Keratinocyte (primary cell): Measurements from ENCODE around the gene NUDC.

Experiments used
- EZH2 ChIP-seq: IDR thresholded peaks from one replicate; pipeline ENCODE4 v1.6.1; 2012; ENCODE audit warnings: inconsistent platforms, mild to moderate bottlenecking, low read length, moderate library complexity
- TF ChIP-seq, protein P1 (sequence below), 3 experiments: IDR thresholded peaks in 1 of 3; conservative IDR thresholded peaks in 1 of 3; optimal IDR thresholded peaks in 1 of 3; 2 replicates in 2 of 3; 3 replicates in 1 of 3; pipeline versions ENCODE3 to v1.5.1; 2011; ENCODE audit warnings: low read length in 3 of 3, mild to moderate bottlenecking in 3 of 3, moderate library complexity in 2 of 3, control low read depth in 1 of 3, inconsistent platforms in 1 of 3; ENCODE audit not compliant: insufficient read depth in 2 of 3; ENCODE audit errors: extremely low read depth in 1 of 3

DNA sequence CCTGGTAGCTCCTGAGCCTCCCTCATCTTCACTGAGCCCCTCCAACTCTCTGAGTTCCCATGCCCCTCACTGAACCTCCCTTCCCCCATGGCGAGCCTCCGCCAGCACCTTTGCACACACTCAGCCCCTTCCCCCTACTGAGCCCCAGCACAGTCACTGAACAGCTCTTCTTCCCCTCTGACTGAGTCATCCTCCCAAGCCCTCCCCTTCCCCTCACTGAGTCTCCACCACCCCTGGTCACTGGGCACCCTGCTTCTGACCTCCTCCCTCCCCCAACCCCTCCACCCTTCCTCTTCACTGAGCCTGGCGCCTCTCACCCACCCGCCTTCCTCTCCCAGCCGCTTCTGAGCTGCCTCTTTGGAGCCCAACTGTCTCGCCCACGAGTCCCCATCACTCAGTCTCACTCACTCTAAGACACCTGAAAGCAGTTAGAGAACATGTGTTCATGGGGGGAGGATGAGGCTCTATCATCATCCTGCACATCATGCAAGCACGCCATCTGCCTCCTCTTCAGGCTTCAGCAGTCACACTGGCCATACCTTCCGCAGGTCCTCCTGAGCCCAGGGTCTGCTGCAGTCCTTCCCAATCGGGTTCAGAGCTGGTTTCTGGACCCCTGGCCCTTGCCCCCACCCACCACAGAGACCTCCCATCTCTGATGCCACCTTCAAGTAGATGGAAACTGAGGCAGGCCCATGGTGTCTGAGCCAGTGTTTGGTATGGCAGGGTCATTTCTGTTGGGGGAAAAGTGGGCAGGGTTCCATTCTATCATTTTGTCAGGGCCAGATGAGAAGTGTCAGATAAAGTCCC lies 70.0 kb downstream of the NUDC start:
- TF ChIP-seq, protein P1, sequence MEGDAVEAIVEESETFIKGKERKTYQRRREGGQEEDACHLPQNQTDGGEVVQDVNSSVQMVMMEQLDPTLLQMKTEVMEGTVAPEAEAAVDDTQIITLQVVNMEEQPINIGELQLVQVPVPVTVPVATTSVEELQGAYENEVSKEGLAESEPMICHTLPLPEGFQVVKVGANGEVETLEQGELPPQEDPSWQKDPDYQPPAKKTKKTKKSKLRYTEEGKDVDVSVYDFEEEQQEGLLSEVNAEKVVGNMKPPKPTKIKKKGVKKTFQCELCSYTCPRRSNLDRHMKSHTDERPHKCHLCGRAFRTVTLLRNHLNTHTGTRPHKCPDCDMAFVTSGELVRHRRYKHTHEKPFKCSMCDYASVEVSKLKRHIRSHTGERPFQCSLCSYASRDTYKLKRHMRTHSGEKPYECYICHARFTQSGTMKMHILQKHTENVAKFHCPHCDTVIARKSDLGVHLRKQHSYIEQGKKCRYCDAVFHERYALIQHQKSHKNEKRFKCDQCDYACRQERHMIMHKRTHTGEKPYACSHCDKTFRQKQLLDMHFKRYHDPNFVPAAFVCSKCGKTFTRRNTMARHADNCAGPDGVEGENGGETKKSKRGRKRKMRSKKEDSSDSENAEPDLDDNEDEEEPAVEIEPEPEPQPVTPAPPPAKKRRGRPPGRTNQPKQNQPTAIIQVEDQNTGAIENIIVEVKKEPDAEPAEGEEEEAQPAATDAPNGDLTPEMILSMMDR (optimal IDR thresholded peaks at IDR 0.05 in 1 of 3, IDR thresholded peaks at IDR 0.05 in 1 of 3, conservative IDR thresholded peaks at IDR 0.05 in 1 of 3; ENCODE audit: extremely low read depth in 1 of 3, insufficient read depth in 2 of 3, low read length in 3 of 3), result no peak
- no peak for TF ChIP-seq EZH2
